ENCODE results near the gene TRIM66. TPM values are rescaled to one million over a fixed set of nuclear protein-coding genes. Genes with fewer than 3 reads are reported as not detected.

Gene TRIM66
- total RNA-seq, 1 donor from 2014 or later = 4.0 TPM

DNA sequence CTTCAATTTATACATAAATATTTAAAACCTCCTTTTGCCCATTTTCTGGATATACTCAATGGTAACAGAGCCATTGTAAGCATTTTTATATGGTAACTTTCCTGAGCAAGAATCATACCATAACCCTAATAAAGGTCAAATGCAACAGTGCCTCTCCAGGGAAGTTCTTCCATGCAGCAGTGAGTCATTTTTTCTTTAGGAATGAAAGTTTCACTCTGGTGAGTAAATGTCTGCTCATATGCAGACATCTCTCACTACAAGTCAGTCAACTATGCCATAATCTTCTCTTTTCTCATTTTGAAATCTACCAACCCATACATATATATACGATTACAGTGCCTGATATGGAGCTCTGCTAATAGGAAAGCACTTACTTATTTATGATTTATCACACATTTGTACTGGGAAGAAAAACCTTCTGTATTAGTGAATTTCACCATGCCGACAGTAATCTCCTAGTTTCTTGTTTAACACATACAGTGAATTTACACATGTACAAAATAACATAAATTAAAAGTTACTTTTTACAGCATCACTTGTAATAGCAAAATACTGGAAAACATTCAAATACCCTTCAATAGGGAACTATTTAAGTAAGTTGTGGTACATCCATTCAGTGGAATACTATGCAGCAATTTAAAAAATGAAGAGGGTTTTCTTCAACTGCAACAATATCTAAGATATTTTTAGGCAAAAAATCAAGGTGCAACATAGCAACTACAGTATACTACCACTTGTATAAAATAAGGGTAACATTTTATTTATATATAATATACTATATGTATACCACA lies 104.5 kb downstream of the TRIM66 start:
- no peak for DNase-seq (ENCODE audit: low read depth in 2 of 2)

DNA sequence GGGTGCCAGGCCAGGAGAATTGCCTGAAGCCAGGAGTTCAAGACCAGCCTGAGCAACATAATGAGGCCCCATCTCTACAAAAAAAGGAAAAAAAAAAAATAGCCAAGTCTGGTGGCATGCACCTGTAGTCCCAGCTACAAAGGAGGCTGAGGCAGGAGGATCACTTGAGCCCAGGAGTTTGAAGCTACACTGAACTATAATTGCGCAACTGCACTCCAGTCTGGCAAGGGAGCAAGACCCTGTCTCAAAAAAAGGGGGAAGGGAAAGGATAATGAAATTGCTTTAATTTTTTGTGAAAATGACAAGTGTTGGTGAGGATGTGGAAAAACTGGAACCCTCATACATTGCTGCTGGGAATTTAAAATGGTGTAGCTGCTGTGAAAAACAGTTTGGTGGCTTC lies 107.7 kb downstream of the TRIM66 start:
- no peak for DNase-seq (ENCODE audit: low read depth in 2 of 2)

DNA sequence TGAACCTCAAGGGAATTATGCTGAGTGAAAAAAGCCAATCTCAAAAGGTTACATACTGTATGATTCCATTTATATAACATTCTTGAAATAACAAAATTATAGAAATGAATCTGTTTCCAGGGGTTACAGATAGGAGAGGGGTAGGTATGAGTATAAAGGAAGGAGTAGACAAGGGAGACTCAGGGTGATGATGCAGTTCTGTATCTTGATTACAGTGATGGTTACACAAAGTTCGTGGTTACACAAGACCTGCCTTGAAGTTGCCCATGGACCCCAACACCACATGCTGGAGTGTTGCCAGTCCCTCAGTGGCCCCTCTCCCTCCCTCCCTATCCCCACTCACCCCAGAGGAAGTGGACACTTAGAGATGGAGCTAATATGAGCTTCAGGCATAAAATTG lies 108.7 kb downstream of the TRIM66 start:
- no peak for DNase-seq (ENCODE audit: low read depth in 2 of 2)

GRCh38 chr11:8567602-8568198 lies 114.8 kb downstream of the TRIM66 start:
- peak in 1 of 2 donors; percentile 12 for DNase-seq (ENCODE audit: low read depth in 2 of 2)

DNA sequence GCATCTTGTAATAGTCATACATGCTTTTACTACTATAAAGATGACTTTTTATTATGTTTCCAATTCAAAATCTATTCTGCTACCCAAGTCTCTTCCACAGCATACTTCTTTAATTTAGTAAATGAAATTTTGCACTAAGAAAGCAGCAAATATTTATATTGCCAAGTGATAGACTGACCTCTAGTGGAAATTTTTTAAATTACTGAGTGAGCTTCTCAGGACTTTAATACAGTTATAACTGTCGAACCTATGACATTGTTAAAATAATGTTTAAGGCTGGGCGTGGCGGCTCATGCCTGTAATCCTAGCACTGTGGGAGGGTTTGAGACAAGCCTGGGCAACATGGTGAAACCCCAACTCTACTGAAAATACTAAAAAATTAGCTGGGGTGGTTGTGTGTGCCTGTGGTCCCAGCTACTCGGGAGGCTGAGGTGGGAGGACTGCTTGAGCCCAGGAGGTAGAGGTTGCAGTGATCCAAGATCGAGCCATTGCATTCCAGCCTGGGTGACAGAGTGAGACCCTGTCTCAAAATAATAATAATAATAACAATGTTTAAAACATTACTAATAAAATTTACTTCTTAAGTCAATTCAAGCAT lies 115.8 kb downstream of the TRIM66 start:
- peak; percentile 43 to 59 for DNase-seq (ENCODE audit: low read depth in 2 of 2)

- DNase-seq (ENCODE audit: low read depth in 2 of 2) = no peak
These were observed 117.9 kb downstream of the TRIM66 start for GRCh38 chr11:8564526-8564925.

Other genes starting within 250 kb of the TRIM66 start
- gene STK33, start 88.4 kb downstream of the TRIM66 start, total RNA-seq = 0.65 and 0.99 TPM in 2 replicates
- gene RPL27A, start 127 bp upstream of the TRIM66 start, total RNA-seq = 995 and 1,130 TPM in 2 replicates
- gene AKIP1, start 228.5 kb upstream of the TRIM66 start, total RNA-seq = 22.4 and 23.2 TPM in 2 replicates

Measured in lung microvascular endothelial cell (primary cell).